LNCaP clone FGC (cell line): ENCODE measurements around the gene ITM2C.

ENCODE experiments used
- DNase-seq: peaks from one replicate; pipeline ENCODE4 v3.0.0-alpha.2; 2011; ENCODE audit warnings: low read depth
- H3K4me3 ChIP-seq: 2 replicates; pipeline ENCODE4 v1.5.1; 2011; ENCODE audit warnings: mild to moderate bottlenecking, low read depth, low read length, control low read depth
- CTCF ChIP-seq: IDR thresholded peaks from 2 replicates; pipeline ENCODE4 v1.5.1; 2012; ENCODE audit warnings: mild to moderate bottlenecking; ENCODE audit not compliant: control insufficient read depth, insufficient read depth; ENCODE audit errors: extremely low read depth

Gene ITM2C

GRCh38 chr2:230913406-230914143 is 48.8 kb downstream of the ITM2C start:
- no peak for DNase-seq
- TF ChIP-seq CTCF: peak; percentile 28; the same call in 1 of the 2 replicates
- H3K4me3 ChIP-seq: no peak overlapping the region

GRCh38 chr2:230914886-230915285 is 50.1 kb downstream of the ITM2C start:
- DNase-seq: no peak
- no peak overlapping the region for H3K4me3 ChIP-seq
- no peak for TF ChIP-seq CTCF

- no peak for DNase-seq
- H3K4me3 ChIP-seq: no peak overlapping the region
- TF ChIP-seq CTCF: no peak
These were observed 50.6 kb downstream of the ITM2C start for GRCh38 chr2:230915319-230915718.

GRCh38 chr2:230916218-230916617 is 51.5 kb downstream of the ITM2C start:
- no peak for DNase-seq
- no peak for TF ChIP-seq CTCF
- no peak overlapping the region for H3K4me3 ChIP-seq

GRCh38 chr2:230919240-230919639 is 54.5 kb downstream of the ITM2C start:
- no peak for DNase-seq
- TF ChIP-seq CTCF: no peak
- H3K4me3 ChIP-seq: no peak overlapping the region

- no peak overlapping the region for H3K4me3 ChIP-seq
- no peak for TF ChIP-seq CTCF
- DNase-seq: no peak
These were observed 54.9 kb downstream of the ITM2C start for GRCh38 chr2:230919681-230920080.

GRCh38 chr2:230920167-230920566 is 55.4 kb downstream of the ITM2C start:
- no peak for DNase-seq
- H3K4me3 ChIP-seq: no peak overlapping the region
- no peak for TF ChIP-seq CTCF
